Prostate gland (tissue), 2 donors: ENCODE data around the gene FHOD1. TPM values are rescaled to one million over a fixed set of nuclear protein-coding genes. Genes with fewer than 3 reads are reported as not detected.

Experiments
- DNase-seq: peaks from one replicate; pipeline ENCODE4 v3.0.0-alpha.2; 2019; ENCODE audit warnings: low spot score
- H3K27ac ChIP-seq, 2 donors: fragments of 200-600 bp; sonication (generic); 2 replicates each; pipeline ENCODE4 v1.5.1; 2017 to 2019
- H3K27me3 ChIP-seq: fragments of 200-600 bp; sonication (generic); replicated peaks from 2 replicates; pipeline ENCODE4 v1.5.1; 2019; ENCODE audit not compliant: insufficient read depth
- H3K36me3 ChIP-seq, 2 donors: fragments of 200-600 bp; sonication (generic); 1 replicate in 1 of 2; 2 replicates in 1 of 2; pipeline versions ENCODE4 v1.5.1 to v1.8.1; 2017 to 2019
- H3K4me1 ChIP-seq: fragments of 200-600 bp; sonication (generic); replicated peaks from 2 replicates; pipeline ENCODE4 v1.5.1; 2019
- H3K4me3 ChIP-seq, 2 donors: fragments of 200-600 bp; sonication (generic); 2 replicates each; pipeline ENCODE4 v1.5.1; 2017 to 2019
- H3K9me3 ChIP-seq: fragments of 200-600 bp; sonication (generic); 2 replicates; pipeline ENCODE4 v1.5.1; 2017
- CTCF ChIP-seq, 4 experiments: fragments of 200-600 bp in 2 of 4; fragments of 450-650 bp in 2 of 4; sonication (generic) in 2 of 4; IDR thresholded peaks; 1 replicate in 3 of 4; 2 replicates in 1 of 4; pipeline ENCODE4 v1.5.1; 2016 to 2019; ENCODE audit warnings: antibody characterized with exemption in 4 of 4, mild to moderate bottlenecking in 2 of 4, moderate library complexity in 2 of 4
- POLR2A ChIP-seq: fragments of 450-650 bp; IDR thresholded peaks from one replicate; pipeline ENCODE4 v1.6.1; 2016; ENCODE audit warnings: antibody characterized with exemption, mild to moderate bottlenecking
- POLR2AphosphoS5 ChIP-seq: sonication (generic); formaldehyde crosslinking; IDR thresholded peaks from one replicate; pipeline ENCODE4 v1.6.1; 2017; ENCODE audit warnings: antibody characterized with exemption
- WGBS: methylation state at CpG from one replicate; pipeline ENCODE4 v1.1.5; 2018; 5-methylcytosine and 5-hydroxymethylcytosine counted together
- intact Hi-C: fragments of 100-400 bp; cut with DNase I; formaldehyde crosslinking; loops from one replicate; pipeline ENCODE4 v1.14.2; 2022
- total RNA-seq, 2 donors: library from RNA; depleted of rRNA; stranded (reverse); fragments of >200 nt; gene quantifications; one replicate each; pipeline ENCODE4 v1.1.0, GENCODE V29; 2016

The FHOD1 gene
- total RNA-seq, 2 donors from 2014 or later, result 11.2 to 46.1 TPM

- TF ChIP-seq CTCF (IDR thresholded peaks at IDR 0.05), result no peak
- TF ChIP-seq POLR2A, result no peak
- TF ChIP-seq POLR2AphosphoS5, result no peak
- Histone ChIP-seq H3K27ac (peak overlapping the region; percentile 75 to 80), H3K27me3 (no peaks in the 10 kb centered on the region), H3K4me3 (no peak overlapping the region), H3K9me3 (no peaks in the 10 kb centered on the region), H3K4me1 (peaks cover 20% of the 10 kb centered on the region), H3K36me3 (no peaks in the 10 kb centered on the region)
- intact Hi-C loops, result no loop called here
- DNase-seq, result no peak
- WGBS, result 79% methylated on average over 4 of the region's 4 CpGs
Measured at GRCh38 chr16:67240506-67240905, 6.8 kb downstream of the FHOD1 start.

- H3K27ac ChIP-seq, result no peak overlapping the region
- H3K27me3 ChIP-seq, result no peaks in the 10 kb centered on the region
- no peak overlapping the region for H3K4me3 ChIP-seq
- H3K9me3 ChIP-seq, result no peaks in the 10 kb centered on the region
- WGBS, result 90% methylated on average over 9 of the region's 9 CpGs
- H3K36me3 ChIP-seq, result no peaks in the 10 kb centered on the region
- H3K4me1 ChIP-seq, result peaks cover 17% of the 10 kb centered on the region
- TF ChIP-seq CTCF (IDR thresholded peaks at IDR 0.05), result no peak
- no peak for TF ChIP-seq POLR2A
- no peak for TF ChIP-seq POLR2AphosphoS5
- intact Hi-C loops, result no loop called here
- DNase-seq, result no peak
Measured at GRCh38 chr16:67238806-67239470, 8.3 kb downstream of the FHOD1 start.

- intact Hi-C loops, result no loop called here
- WGBS, result 100% methylated on average over 3 of the region's 3 CpGs
- DNase-seq, result no peak
- H3K36me3 ChIP-seq, result no peaks in the 10 kb centered on the region
- no peaks in the 10 kb centered on the region for H3K27me3 ChIP-seq
- peaks cover 17% of the 10 kb centered on the region for H3K4me1 ChIP-seq
- TF ChIP-seq POLR2A (no peak), POLR2AphosphoS5 (no peak), CTCF (IDR thresholded peaks at IDR 0.05) (no peak)
- H3K4me3 ChIP-seq, result no peak overlapping the region
- H3K27ac ChIP-seq, result no peak overlapping the region
- no peaks in the 10 kb centered on the region for H3K9me3 ChIP-seq
Measured at GRCh38 chr16:67238278-67238575, 9.1 kb downstream of the FHOD1 start.

- WGBS, result 79% methylated on average over 16 of the region's 16 CpGs
- no peaks in the 10 kb centered on the region for H3K27me3 ChIP-seq
- no peak overlapping the region for H3K27ac ChIP-seq
- intact Hi-C loops, result no loop called here
- no peaks in the 10 kb centered on the region for H3K9me3 ChIP-seq
- peaks cover 17% of the 10 kb centered on the region for H3K4me1 ChIP-seq
- TF ChIP-seq POLR2A (no peak), CTCF (IDR thresholded peaks at IDR 0.05) (no peak), POLR2AphosphoS5 (no peak)
- no peak overlapping the region for H3K4me3 ChIP-seq
- DNase-seq, result no peak
- H3K36me3 ChIP-seq, result no peaks in the 10 kb centered on the region
Measured at GRCh38 chr16:67237396-67238277, 9.6 kb downstream of the FHOD1 start.
